NB4 (cell line): ENCODE measurements around the gene NPEPL1.

Experiments used
- DNase-seq: peaks from one replicate; pipeline ENCODE4 v3.0.0; 2010; ENCODE audit warnings: low read depth
- H3K4me3 ChIP-seq: one replicate; pipeline ENCODE4 v1.5.1; 2011; ENCODE audit warnings: mild to moderate bottlenecking, low read depth, low read length, moderate library complexity
- MYC ChIP-seq: IDR thresholded peaks from 2 replicates; pipeline ENCODE4 v1.6.1; 2011; ENCODE audit warnings: low read depth, low read length
- POLR2A ChIP-seq: IDR thresholded peaks from 2 replicates; pipeline ENCODE4 v1.6.1; 2011; ENCODE audit warnings: mild to moderate bottlenecking; ENCODE audit not compliant: insufficient read length; ENCODE audit errors: extremely low read depth
- TF ChIP-seq, protein P1 (sequence below): IDR thresholded peaks from 2 replicates; pipeline ENCODE4 v1.6.1; 2011; ENCODE audit warnings: low read depth, low read length
- TF ChIP-seq, protein P2 (sequence below): IDR thresholded peaks from one replicate; pipeline ENCODE4 v1.5.1; 2012; ENCODE audit warnings: low read depth, low read length

Gene NPEPL1

DNA sequence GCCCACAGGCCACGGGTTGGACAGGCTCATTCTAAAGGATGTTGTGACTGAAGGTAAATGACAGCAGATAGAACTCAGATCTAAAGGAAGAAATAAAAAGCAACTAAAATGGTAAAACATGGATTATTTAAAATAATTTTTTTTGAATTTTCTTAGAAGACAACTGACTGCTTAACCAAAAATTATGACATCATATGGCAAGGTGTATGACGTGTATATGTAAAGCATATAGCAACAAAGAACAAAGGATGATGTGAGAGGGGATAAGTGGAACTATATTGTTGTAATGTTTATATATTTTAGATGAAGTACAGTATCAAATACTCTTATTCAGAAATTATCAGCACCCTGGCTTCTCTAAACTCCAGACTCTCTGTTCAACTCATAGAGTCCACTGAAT, 38.6 kb downstream of the NPEPL1 start:
- H3K4me3 ChIP-seq, result no peak overlapping the region
- TF ChIP-seq, protein P1, sequence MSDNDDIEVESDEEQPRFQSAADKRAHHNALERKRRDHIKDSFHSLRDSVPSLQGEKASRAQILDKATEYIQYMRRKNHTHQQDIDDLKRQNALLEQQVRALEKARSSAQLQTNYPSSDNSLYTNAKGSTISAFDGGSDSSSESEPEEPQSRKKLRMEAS, result no peak
- TF ChIP-seq MYC, result no peak
- TF ChIP-seq, protein P2, sequence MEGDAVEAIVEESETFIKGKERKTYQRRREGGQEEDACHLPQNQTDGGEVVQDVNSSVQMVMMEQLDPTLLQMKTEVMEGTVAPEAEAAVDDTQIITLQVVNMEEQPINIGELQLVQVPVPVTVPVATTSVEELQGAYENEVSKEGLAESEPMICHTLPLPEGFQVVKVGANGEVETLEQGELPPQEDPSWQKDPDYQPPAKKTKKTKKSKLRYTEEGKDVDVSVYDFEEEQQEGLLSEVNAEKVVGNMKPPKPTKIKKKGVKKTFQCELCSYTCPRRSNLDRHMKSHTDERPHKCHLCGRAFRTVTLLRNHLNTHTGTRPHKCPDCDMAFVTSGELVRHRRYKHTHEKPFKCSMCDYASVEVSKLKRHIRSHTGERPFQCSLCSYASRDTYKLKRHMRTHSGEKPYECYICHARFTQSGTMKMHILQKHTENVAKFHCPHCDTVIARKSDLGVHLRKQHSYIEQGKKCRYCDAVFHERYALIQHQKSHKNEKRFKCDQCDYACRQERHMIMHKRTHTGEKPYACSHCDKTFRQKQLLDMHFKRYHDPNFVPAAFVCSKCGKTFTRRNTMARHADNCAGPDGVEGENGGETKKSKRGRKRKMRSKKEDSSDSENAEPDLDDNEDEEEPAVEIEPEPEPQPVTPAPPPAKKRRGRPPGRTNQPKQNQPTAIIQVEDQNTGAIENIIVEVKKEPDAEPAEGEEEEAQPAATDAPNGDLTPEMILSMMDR, result no peak
- no peak for TF ChIP-seq POLR2A
- no peak for DNase-seq

DNA sequence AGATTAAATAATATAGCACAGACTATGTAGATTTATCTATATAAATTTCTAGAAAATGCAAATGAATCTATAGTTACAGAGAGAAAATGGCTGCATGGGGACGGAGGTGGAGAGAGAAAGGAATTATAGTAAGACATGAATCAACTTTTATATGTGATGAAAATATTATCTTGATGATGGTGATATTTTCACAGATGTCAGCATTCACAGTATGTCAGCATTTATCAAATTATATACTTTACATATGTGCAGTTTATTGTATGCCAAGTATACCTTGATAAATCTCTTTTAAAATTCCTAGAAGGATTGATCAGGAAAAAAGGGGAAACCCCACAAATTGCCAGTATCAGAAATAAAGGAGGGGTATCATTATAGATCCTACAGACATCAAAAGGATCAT, 44.6 kb downstream of the NPEPL1 start:
- H3K4me3 ChIP-seq, result no peak overlapping the region
- no peak for DNase-seq
- TF ChIP-seq, protein P1, result no peak
- TF ChIP-seq POLR2A (no peak), MYC (no peak)
- TF ChIP-seq, protein P2, result no peak

DNA sequence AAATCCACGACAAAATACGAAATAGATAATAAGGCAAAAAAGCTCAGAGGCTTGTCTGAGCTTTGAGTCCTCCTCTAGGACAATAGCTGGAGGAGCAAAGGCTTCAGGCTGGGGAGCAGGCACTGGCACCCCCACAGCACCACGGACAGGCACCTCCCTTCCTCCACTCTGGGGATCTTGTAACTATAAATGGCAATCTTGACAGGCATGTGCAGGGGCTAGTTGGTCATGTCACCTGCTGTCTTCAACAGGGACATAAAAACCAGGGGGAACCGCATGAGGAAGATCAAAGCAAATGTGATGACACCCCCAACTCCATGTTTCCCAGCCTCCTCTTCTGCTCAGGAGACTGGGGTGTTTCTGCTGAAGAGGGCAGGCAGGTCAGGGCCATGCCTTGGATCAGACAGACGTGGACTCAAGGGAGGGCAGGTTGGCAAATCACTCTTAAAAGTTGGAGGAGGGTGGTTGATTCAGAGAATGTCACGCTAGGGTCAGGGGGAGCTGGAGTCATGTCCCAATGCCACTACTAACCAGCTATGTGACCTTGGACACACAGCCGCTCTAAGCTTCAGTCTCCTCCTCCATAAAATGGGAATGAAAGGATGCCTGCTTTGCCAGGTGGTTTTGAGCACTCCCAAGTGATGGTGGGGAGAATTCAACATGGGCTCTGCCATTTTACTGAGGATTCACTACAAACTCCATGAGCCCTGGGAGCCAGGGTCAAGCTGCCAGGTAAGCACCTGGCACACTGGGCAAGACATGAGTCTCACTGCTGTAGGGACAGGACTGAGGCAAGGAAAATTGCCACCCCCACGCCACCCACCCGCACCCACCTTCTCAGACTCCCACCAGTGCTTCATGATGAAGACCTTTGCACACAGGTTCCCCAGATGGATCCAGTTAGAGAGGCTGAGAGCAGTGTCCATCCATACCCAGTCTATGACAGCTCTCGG, 48.0 kb downstream of the NPEPL1 start:
- no peak for DNase-seq

DNA sequence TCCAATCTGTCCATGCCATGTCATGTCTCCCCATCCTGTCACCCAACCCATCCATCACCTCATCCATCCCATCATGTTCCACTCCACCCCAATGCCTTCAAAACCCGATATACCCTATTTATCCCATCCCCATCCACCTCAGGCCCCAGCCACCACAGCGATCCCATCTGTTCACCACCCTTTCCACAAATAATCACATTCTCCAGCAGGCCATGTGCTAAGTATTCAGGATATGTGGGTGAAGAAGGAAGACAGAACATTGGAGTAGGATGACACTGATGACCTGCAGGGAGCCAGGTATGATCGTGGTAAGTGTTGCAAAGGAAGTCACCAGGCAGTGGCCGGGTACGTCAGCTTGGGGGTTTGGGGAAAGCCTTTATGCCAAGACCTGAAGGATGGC, 48.8 kb downstream of the NPEPL1 start:
- no peak overlapping the region for H3K4me3 ChIP-seq
- no peak for DNase-seq
- TF ChIP-seq MYC, result no peak
- TF ChIP-seq, protein P2, result no peak
- TF ChIP-seq, protein P1, result no peak
- TF ChIP-seq POLR2A, result no peak

More for the DNA sequence above, 48.0 kb downstream of the NPEPL1 start:
- no peak for TF ChIP-seq MYC
- TF ChIP-seq POLR2A, result no peak
- TF ChIP-seq, protein P2, result no peak
- TF ChIP-seq, protein P1, result no peak
- H3K4me3 ChIP-seq, result no peak overlapping the region

DNA sequence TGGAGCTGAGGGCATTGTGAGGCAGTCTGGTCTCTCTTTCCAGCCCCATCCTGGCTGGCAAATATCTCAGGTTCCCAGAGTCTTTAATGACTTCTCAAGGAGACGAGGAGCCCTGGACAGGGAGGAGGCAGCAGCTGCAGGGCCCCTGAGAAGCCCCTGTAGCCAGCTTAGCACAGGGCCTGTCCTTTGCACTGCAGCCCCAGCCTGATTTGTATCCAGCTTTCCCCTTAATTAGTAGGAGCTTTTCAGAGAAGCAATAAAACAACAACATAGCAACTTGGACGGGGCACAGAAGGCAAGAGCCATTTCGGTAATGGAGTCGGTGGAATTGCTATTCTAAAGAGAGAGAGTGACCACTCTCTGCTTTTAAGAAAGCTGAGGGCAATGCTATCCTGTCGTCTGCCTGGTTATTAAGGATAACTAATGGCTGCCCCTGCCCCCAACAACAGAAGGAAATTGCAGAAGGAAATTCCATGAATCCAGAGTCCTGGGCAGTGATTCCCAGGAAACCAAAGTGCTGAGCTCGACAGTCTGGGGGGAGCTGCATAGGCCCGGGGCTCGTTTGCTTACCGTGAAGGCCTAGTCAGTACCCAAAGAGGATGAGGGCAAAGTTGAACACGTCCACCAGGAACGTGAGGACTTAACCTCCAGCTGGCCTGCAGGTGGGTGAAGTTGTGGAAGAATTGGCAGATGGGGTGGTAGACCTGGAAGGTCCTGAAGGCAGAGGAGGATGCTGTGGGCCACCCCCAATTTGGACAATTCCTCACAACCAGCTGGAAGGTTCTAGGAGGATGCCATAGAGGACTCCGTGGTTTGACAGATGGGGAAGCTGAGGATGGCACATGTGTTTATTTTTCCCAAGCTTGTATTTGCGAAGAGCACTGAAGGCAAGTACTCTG, 50.3 kb downstream of the NPEPL1 start:
- no peak for DNase-seq
- TF ChIP-seq MYC, result no peak
- TF ChIP-seq, protein P2, result no peak
- TF ChIP-seq, protein P1, result no peak
- TF ChIP-seq POLR2A, result no peak
- H3K4me3 ChIP-seq, result no peak overlapping the region
